HepG2 (cell line): ENCODE data around the gene SLC35F6. TPM values are rescaled to one million over a fixed set of nuclear protein-coding genes. Genes with fewer than 3 reads are reported as not detected.

ENCODE experiments used
- ATAC-seq: fragments of 200-7000 bp; cut with Tn5 transposase; 3 replicates; pipeline ENCODE4 v1.9.1; 2020; ENCODE audit warnings: mild to moderate bottlenecking, moderate library complexity
- BruUV-seq: library from RNA; stranded (reverse); fragments of 400-500 nt; replicated peaks from 2 replicates; lab custom pipeline; 2021; lab: Mats Ljungman, UMichigan
- CTCF ChIA-PET: fragments of 300-600 bp; formaldehyde crosslinking; extraction: SDS; loops from one replicate; lab custom pipeline; 2021; ENCODE audit warnings: low total read pairs, inconsistent platforms, low intra/inter-chr PET ratio; lab: Yijun Ruan, JAX
- POLR2A ChIA-PET: fragments of 350-600 bp; sonication (Branson Sonifier 250); formaldehyde crosslinking; loops from one replicate; lab custom pipeline; 2020; ENCODE audit warnings: antibody characterized with exemption, inconsistent platforms; lab: Yijun Ruan, JAX
- DNase-seq: peaks from one replicate; pipeline ENCODE4 v3.0.0-alpha.2; 2015; ENCODE audit warnings: low spot score
- FAIRE-seq: peaks from 3 replicates; lab custom pipeline; 2011; peaks lifted over from hg19 to GRCh38; lab: Jason Lieb, UNC
- H2AFZ ChIP-seq: one replicate; pipeline ENCODE4 v1.6.1; 2011; ENCODE audit warnings: low read length, inconsistent platforms
- H3K27ac ChIP-seq: fragments of 300-600 bp; 3 replicates; pipeline ENCODE4 v1.8.0; 2011; ENCODE audit warnings: mixed run types, mild to moderate bottlenecking, mixed read lengths, low read length, inconsistent platforms; ENCODE audit not compliant: insufficient read depth; ENCODE audit errors: extremely low read length
- H3K27me3 ChIP-seq, 2 experiments: fragments of 200-600 bp in 1 of 2; 2 replicates in 1 of 2; 3 replicates in 1 of 2; pipeline versions ENCODE4 v1.6.0 to v1.8.0; 2011; ENCODE audit warnings: low read length in 2 of 2, mild to moderate bottlenecking in 2 of 2, moderate library complexity in 2 of 2, inconsistent platforms in 1 of 2; ENCODE audit not compliant: insufficient read depth in 2 of 2, control insufficient read depth in 1 of 2
- H3K36me3 ChIP-seq, 2 experiments: fragments of 200-600 bp in 1 of 2; replicated peaks in 1 of 2; 2 replicates in 1 of 2; 3 replicates in 1 of 2; pipeline versions ENCODE4 v1.5.1 to v1.8.0; 2011; ENCODE audit warnings: low read length in 2 of 2, inconsistent platforms in 1 of 2; ENCODE audit not compliant: insufficient read depth in 2 of 2, control insufficient read depth in 1 of 2
- H3K4me1 ChIP-seq: 2 replicates; pipeline ENCODE4 v1.5.1; 2012; ENCODE audit warnings: low read length, inconsistent platforms; ENCODE audit not compliant: insufficient read depth
- H3K4me2 ChIP-seq: 2 replicates; pipeline ENCODE4 v1.6.0; 2011; ENCODE audit warnings: low read depth, low read length, inconsistent platforms
- H3K4me3 ChIP-seq, 3 experiments: fragments of 200-600 bp in 1 of 3; sonication (generic), shearing (Covaris generic) in 1 of 3; replicated peaks in 1 of 3; 2 replicates each; pipeline ENCODE4 v1.5.1; 2011 to 2016; ENCODE audit warnings: low read length in 3 of 3, inconsistent platforms in 2 of 3, low read depth in 2 of 3, mild to moderate bottlenecking in 2 of 3, control low read depth in 1 of 3, mixed read lengths in 1 of 3; ENCODE audit not compliant: insufficient read depth in 1 of 3
- H3K79me2 ChIP-seq: one replicate; pipeline ENCODE4 v1.6.1; 2011; ENCODE audit warnings: low read length, inconsistent platforms; ENCODE audit not compliant: insufficient read depth
- H3K9ac ChIP-seq: 2 replicates; pipeline ENCODE4 v1.6.0; 2011; ENCODE audit warnings: mild to moderate bottlenecking, low read depth, low read length, inconsistent platforms; ENCODE audit not compliant: insufficient read depth
- H3K9me3 ChIP-seq: 2 replicates; pipeline ENCODE4 v1.5.1; 2012; ENCODE audit warnings: mild to moderate bottlenecking, low read length
- H4K20me1 ChIP-seq: 2 replicates; pipeline ENCODE4 v1.6.0; 2011; ENCODE audit warnings: inconsistent platforms, mild to moderate bottlenecking, low read length, moderate library complexity; ENCODE audit not compliant: insufficient read depth
- ARHGAP35 ChIP-seq: sonication (generic); formaldehyde crosslinking; IDR thresholded peaks from 2 replicates; pipeline ENCODE4 v1.9.0; 2022; ENCODE audit warnings: mild to moderate bottlenecking, inconsistent platforms, moderate library complexity, missing genetic modification reagents, borderline replicate concordance
- EP300 ChIP-seq, 3 experiments: sonication (generic) in 1 of 3; formaldehyde crosslinking in 1 of 3; IDR thresholded peaks; 2 replicates each; pipeline versions ENCODE4 v1.5.1 to v1.6.1; 2011 to 2020; ENCODE audit warnings: low read depth in 2 of 3, low read length in 2 of 3, borderline replicate concordance in 1 of 3, improper control_type of control experiment in 1 of 3, mild to moderate bottlenecking in 1 of 3, missing genetic modification reagents in 1 of 3, moderate library complexity in 1 of 3
- MTF2 ChIP-seq: sonication (generic); formaldehyde crosslinking; IDR thresholded peaks from 2 replicates; pipeline ENCODE4 v1.5.0; 2020; ENCODE audit warnings: missing genetic modification reagents, borderline replicate concordance
- PAF1 ChIP-seq: IDR thresholded peaks from 2 replicates; pipeline ENCODE4 v1.6.1; 2016; ENCODE audit warnings: missing genetic modification reagents, missing compliant biosample characterization
- RXRA ChIP-seq: sonication (generic); formaldehyde crosslinking; IDR thresholded peaks from 2 replicates; pipeline ENCODE4 v1.5.1; 2020; ENCODE audit warnings: missing genetic modification reagents
- SOX6 ChIP-seq, 2 experiments: fragments of 450-650 bp in 1 of 2; sonication (generic) in 1 of 2; formaldehyde crosslinking in 1 of 2; IDR thresholded peaks; 2 replicates each; pipeline versions ENCODE4 v1.4.0 to v1.6.1; 2017 to 2020; ENCODE audit warnings: antibody characterized with exemption in 1 of 2, mild to moderate bottlenecking in 1 of 2, missing genetic modification reagents in 1 of 2
- SRSF4 ChIP-seq: fragments of 200-400 bp; formaldehyde crosslinking; IDR thresholded peaks from one replicate; pipeline ENCODE4 v1.6.1; 2018; ENCODE audit warnings: mild to moderate bottlenecking, low read depth, low read length, moderate library complexity; ENCODE audit not compliant: poor library complexity, severe bottlenecking
- U2AF2 ChIP-seq: fragments of 200-400 bp; formaldehyde crosslinking; IDR thresholded peaks from 2 replicates; pipeline ENCODE4 v1.6.1; 2017; ENCODE audit warnings: low read depth, mild to moderate bottlenecking, low read length
- ZBTB3 ChIP-seq: sonication (generic); formaldehyde crosslinking; IDR thresholded peaks from 2 replicates; pipeline ENCODE4 v1.4.0; 2020; ENCODE audit warnings: low read depth, mild to moderate bottlenecking, moderate library complexity, missing genetic modification reagents, borderline replicate concordance
- ZNF550 ChIP-seq: sonication (generic); formaldehyde crosslinking; IDR thresholded peaks from 2 replicates; pipeline ENCODE4 v1.4.0; 2020; ENCODE audit warnings: mild to moderate bottlenecking, missing genetic modification reagents, borderline replicate concordance
- WGBS: methylation state at CpG from one replicate; pipeline ENCODE4 v1.1.6; 2017; ENCODE audit warnings: low lambda C conversion rate; 5-methylcytosine and 5-hydroxymethylcytosine counted together
- in situ Hi-C: cut with HindIII; loops from 2 replicates; pipeline ENCODE4 v1.10.0; 2017; ENCODE audit warnings: low pct_unique_long_range_greater_than_20kb; ENCODE audit not compliant: extremely low pct_ligation_motif_present
- intact Hi-C: fragments of 100-400 bp; cut with micrococcal nuclease; formaldehyde crosslinking; loops from one replicate; pipeline ENCODE4 v1.10.0; 2022; ENCODE audit not compliant: unreplicated experiment
- polyA plus RNA-seq, 8 experiments: library from polyadenylated mRNA; depleted of rRNA in 3 of 8; stranded (reverse) in 7 of 8; unstranded in 1 of 8; fragments of >200 nt; fragmentation: Illumina TruSeq in 4 of 8; extraction: Trizol in 4 of 8; gene quantifications; 2 replicates each; pipeline versions ENCODE4 v1.2.1 to v1.2.3, GENCODE V29; 2011 to 2016; ENCODE audit warnings: low read depth in 4 of 8, missing spikeins in 1 of 8, mixed read lengths in 1 of 8; ENCODE audit not compliant: insufficient read depth in 1 of 8
- total RNA-seq, 5 experiments: library from RNA; depleted of rRNA; stranded (reverse); fragments of >200 nt; fragmentation: Illumina TruSeq; extraction: Trizol; gene quantifications; 2 replicates each; pipeline ENCODE4 v1.2.3, GENCODE V29; 2016; ENCODE audit warnings: low read depth in 1 of 5
- TF ChIP-seq, protein P1 (sequence below), 2 experiments: fragments of 450-650 bp in 1 of 2; sonication (generic) in 1 of 2; formaldehyde crosslinking; IDR thresholded peaks; 2 replicates each; pipeline versions ENCODE4 v1.5.0 to v1.8.0; 2020 to 2022; ENCODE audit warnings: mild to moderate bottlenecking in 1 of 2, missing genetic modification reagents in 1 of 2
- TF ChIP-seq, protein P2 (sequence below): sonication (generic); formaldehyde crosslinking; IDR thresholded peaks from 2 replicates; pipeline ENCODE4 v1.5.1; 2020; ENCODE audit warnings: mild to moderate bottlenecking, missing genetic modification reagents

The SLC35F6 gene
- total and polyA plus RNA-seq, 2 of the 13 experiments (the other 11 are each of a cell fraction or from before 2014, with no cell fraction given) = 15.2 to 21.2 TPM

DNA sequence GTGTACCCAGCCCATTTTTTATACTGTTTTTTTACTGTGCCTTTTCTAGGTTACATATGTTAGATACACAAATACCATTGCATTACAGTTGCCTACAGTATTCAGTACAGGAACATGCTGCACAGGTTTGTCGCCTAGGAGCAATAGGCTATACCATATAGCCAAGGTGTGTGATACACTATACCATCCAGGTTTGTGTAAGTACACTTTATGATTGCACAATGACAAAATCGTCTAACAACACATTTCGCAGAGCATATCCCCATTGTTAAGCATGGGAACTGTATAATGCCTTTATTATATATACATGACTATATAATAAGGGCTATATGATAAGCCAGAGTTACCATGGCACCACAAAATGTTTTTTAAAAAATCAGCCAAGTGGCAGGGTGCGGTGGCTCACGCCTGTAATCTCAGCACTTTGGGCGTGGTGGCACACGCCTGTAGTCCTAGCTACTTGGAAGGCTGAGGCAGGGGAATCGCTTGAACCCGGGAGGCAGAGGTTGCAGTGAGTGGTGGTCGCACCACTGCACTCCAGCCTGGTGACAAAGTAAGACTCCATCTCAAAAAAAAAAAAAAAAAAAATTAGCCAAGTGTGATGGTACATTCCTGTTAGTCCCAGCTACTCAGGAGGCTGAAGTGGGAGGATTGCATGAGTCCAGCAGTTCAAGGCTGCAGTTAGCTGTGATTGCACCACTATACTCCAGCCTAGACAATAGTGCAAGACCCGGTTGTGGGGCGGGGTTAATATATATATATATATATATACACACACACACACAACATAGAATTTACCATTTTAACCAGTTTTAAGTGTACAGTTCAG is 19.0 kb downstream of the SLC35F6 start (continued):
- TF ChIP-seq PAF1 (CRISPR knock-in tag) (0 out of 2 replicates have a peak, but pooled peaks have one; percentile 36), ZNF550 (no peak), SOX6 (IDR thresholded peaks at IDR 0.05) (no peak), SOX6 (CRISPR knock-in tag; IDR thresholded peaks at IDR 0.05) (peak; percentile 27; the same call in 1 of the 2 replicates)
- TF ChIP-seq, protein P1, sequence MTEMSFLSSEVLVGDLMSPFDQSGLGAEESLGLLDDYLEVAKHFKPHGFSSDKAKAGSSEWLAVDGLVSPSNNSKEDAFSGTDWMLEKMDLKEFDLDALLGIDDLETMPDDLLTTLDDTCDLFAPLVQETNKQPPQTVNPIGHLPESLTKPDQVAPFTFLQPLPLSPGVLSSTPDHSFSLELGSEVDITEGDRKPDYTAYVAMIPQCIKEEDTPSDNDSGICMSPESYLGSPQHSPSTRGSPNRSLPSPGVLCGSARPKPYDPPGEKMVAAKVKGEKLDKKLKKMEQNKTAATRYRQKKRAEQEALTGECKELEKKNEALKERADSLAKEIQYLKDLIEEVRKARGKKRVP (CRISPR knock-in tag; IDR thresholded peaks at IDR 0.05) = 0 out of 4 replicates have a peak, but pooled peaks of 1 of the 2 experiments have one; percentile 13

DNA sequence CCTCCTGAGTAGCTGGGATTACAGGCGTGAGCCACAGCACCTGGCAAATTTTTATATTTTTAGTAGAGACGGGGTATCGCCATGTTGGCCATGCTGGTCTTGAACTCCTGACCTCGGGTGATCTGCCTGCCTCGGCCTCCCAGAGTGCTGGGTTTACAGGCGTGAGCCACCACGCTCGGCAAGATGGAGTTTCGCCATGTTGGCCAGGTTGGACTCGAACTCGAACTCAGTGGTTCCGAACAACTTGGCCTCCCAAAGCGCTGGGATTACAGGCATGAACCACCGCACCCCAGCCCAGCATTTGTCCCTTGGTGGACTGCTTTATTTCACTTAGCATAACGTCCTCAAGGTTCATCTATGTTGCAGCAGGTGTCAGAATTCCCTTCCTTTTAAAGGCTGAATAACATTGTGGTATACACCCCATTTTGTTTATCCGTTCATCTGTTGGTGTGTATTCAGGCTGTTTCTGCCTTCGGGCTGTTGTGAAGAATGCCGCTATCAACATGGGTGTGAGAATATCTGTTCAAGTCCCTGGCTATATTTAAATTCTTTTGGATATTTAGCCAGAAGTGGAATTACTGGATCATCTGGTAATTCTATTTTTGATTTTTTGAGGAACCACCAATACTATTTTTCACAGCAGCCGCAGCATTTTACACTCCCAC is 20.6 kb downstream of the SLC35F6 start:
- Histone ChIP-seq H3K27me3 (no peaks in the 10 kb centered on the region; a peak in 1 of 5 replicates), H3K4me3 (peak overlapping the region in 2 of 3 experiments; percentile 13 to 57; a peak in 2 of 6 replicates), H2AFZ (no peak overlapping the region), H3K9me3 (no peaks in the 10 kb centered on the region), H4K20me1 (no peaks in the 10 kb centered on the region), H3K4me1 (peaks cover 50% of the 10 kb centered on the region), H3K9ac (no peak overlapping the region), H3K36me3 (peaks cover 1 to 14% of the 10 kb centered on the region in 2 experiments; a peak in 2 of 5 replicates), H3K27ac (no peak overlapping the region), H3K4me2 (peak overlapping the region; percentile 73), H3K79me2 (peaks cover 34% of the 10 kb centered on the region)
- FAIRE-seq (no peak), ATAC-seq (no peak), DNase-seq (no peak)
- CTCF ChIA-PET = interaction anchor here (1.3 kb wide), 1 partner anchor 21 kb away, joined by 3 read pairs; the partner anchor contains the start of gene SLC35F6
- WGBS = 96% methylated on average over 19 of the region's 19 CpGs
- POLR2A ChIA-PET = no interaction called here
- intact Hi-C loops = loop anchor here (1.0 to 5.0 kb wide), 3 partner anchors 12 to 542 kb away; partner anchors contain the start of genes HADHA and HADHB
- BruUV-seq = no TSS peak
- in situ Hi-C loops = no loop called here
- no peak for TF ChIP-seq U2AF2
- no peak for TF ChIP-seq MTF2
- TF ChIP-seq EP300 (IDR thresholded peaks at IDR 0.05; ENCODE audit: low read depth in 2 of 2, low read length in 2 of 2) = no peak
- 0 out of 2 replicates have a peak, but pooled peaks have one; percentile 17 for TF ChIP-seq EP300 (CRISPR knock-in tag; IDR thresholded peaks at IDR 0.05; ENCODE audit: borderline replicate concordance)
- no peak for TF ChIP-seq ZBTB3 (CRISPR knock-in tag)
- TF ChIP-seq ARHGAP35 (CRISPR knock-in tag) = no peak
- peak; percentile 39; the same call in 1 of the 2 replicates for TF ChIP-seq RXRA
- no peak for TF ChIP-seq SRSF4
- TF ChIP-seq, protein P2, sequence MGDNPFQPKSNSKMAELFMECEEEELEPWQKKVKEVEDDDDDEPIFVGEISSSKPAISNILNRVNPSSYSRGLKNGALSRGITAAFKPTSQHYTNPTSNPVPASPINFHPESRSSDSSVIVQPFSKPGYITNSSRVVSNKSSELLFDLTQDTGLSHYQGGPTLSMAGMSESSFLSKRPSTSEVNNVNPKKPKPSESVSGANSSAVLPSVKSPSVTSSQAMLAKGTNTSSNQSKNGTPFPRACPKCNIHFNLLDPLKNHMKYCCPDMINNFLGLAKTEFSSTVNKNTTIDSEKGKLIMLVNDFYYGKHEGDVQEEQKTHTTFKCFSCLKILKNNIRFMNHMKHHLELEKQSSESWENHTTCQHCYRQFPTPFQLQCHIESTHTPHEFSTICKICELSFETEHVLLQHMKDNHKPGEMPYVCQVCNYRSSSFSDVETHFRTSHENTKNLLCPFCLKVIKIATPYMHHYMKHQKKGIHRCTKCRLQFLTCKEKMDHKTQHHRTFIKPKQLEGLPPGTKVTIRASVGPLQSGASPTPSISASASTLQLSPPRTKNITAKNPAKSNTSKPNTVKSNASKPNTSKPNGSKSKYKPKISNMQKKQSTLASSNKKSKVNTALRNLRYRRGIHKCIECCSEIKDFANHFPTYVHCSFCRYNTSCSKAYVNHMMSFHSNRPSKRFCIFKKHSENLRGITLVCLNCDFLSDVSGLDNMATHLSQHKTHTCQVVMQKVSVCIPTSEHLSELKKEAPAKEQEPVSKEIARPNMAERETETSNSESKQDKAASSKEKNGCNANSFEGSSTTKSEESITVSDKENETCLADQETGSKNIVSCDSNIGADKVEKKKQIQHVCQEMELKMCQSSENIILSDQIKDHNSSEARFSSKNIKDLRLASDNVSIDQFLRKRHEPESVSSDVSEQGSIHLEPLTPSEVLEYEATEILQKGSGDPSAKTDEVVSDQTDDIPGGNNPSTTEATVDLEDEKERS (CRISPR knock-in tag) = no peak
